HepG2 (cell line): ENCODE measurements around the gene ACD. TPM values are rescaled to one million over a fixed set of nuclear protein-coding genes. Genes with fewer than 3 reads are reported as not detected.

Source experiments
- ARID2 ChIP-seq: sonication (generic); formaldehyde crosslinking; IDR thresholded peaks from 2 replicates; pipeline ENCODE4 v1.8.1; 2022; ENCODE audit warnings: mild to moderate bottlenecking, missing genetic modification reagents, borderline replicate concordance
- FOSL1 ChIP-seq: sonication (generic); formaldehyde crosslinking; IDR thresholded peaks from 2 replicates; pipeline ENCODE4 v1.9.0; 2021; ENCODE audit warnings: missing genetic modification reagents, borderline replicate concordance
- GPBP1L1 ChIP-seq: sonication (generic); formaldehyde crosslinking; IDR thresholded peaks from 2 replicates; pipeline ENCODE4 v1.5.0; 2020; ENCODE audit warnings: mild to moderate bottlenecking, missing genetic modification reagents
- HOXA3 ChIP-seq: sonication (generic); formaldehyde crosslinking; IDR thresholded peaks from 2 replicates; pipeline ENCODE4 v1.5.0; 2020; ENCODE audit warnings: missing genetic modification reagents
- MBNL3 ChIP-seq: fragments of 250-450 bp; sonication (Bioruptor Pico); conservative IDR thresholded peaks from 2 replicates; pipeline ENCODE4 v1.8.0; 2022; ENCODE audit warnings: mild to moderate bottlenecking, inconsistent platforms
- MTF2 ChIP-seq: sonication (generic); formaldehyde crosslinking; IDR thresholded peaks from 2 replicates; pipeline ENCODE4 v1.5.0; 2020; ENCODE audit warnings: missing genetic modification reagents, borderline replicate concordance
- NR0B2 ChIP-seq: sonication (generic); formaldehyde crosslinking; IDR thresholded peaks from 2 replicates; pipeline ENCODE4 v1.4.0; 2020; ENCODE audit warnings: mild to moderate bottlenecking, missing genetic modification reagents
- RXRA ChIP-seq: sonication (generic); formaldehyde crosslinking; IDR thresholded peaks from 2 replicates; pipeline ENCODE4 v1.5.1; 2020; ENCODE audit warnings: missing genetic modification reagents
- SAP130 ChIP-seq: IDR thresholded peaks from 2 replicates; pipeline ENCODE4 v1.6.1; 2016; ENCODE audit warnings: low read depth
- SRSF1 ChIP-seq: fragments of 200-400 bp; formaldehyde crosslinking; optimal IDR thresholded peaks from 2 replicates; pipeline ENCODE3; 2017; ENCODE audit warnings: mild to moderate bottlenecking, low read depth, low read length, moderate library complexity
- ZIK1 ChIP-seq: sonication (generic); formaldehyde crosslinking; IDR thresholded peaks from 2 replicates; pipeline ENCODE4 v1.5.0; 2020; ENCODE audit warnings: mild to moderate bottlenecking, low read depth, missing genetic modification reagents, borderline replicate concordance
- ZNF263 ChIP-seq: sonication (generic); formaldehyde crosslinking; IDR thresholded peaks from 2 replicates; pipeline ENCODE4 v1.4.0; 2020; ENCODE audit warnings: missing genetic modification reagents
- ZNF333 ChIP-seq: sonication (generic); formaldehyde crosslinking; IDR thresholded peaks from 2 replicates; pipeline ENCODE4 v1.4.0; 2020; ENCODE audit warnings: mild to moderate bottlenecking, missing genetic modification reagents, borderline replicate concordance
- ZNF460 ChIP-seq: sonication (generic); formaldehyde crosslinking; IDR thresholded peaks from 2 replicates; pipeline ENCODE4 v1.5.1; 2020; ENCODE audit warnings: missing genetic modification reagents, mild to moderate bottlenecking, borderline replicate concordance
- ZNF569 ChIP-seq: sonication (generic); formaldehyde crosslinking; IDR thresholded peaks from 2 replicates; pipeline ENCODE4 v1.5.0; 2020; ENCODE audit warnings: mild to moderate bottlenecking, missing genetic modification reagents, moderate library complexity, borderline replicate concordance
- ZNF570 ChIP-seq: sonication (generic); formaldehyde crosslinking; IDR thresholded peaks from 2 replicates; pipeline ENCODE4 v1.4.0; 2020; ENCODE audit warnings: mild to moderate bottlenecking, missing genetic modification reagents, borderline replicate concordance
- ZNF609 ChIP-seq: sonication (generic); formaldehyde crosslinking; IDR thresholded peaks from 2 replicates; pipeline ENCODE4 v1.4.0; 2020; ENCODE audit warnings: mild to moderate bottlenecking, missing genetic modification reagents, borderline replicate concordance
- ZNF639 ChIP-seq: conservative IDR thresholded peaks from 2 replicates; pipeline ENCODE4 v1.6.1; 2018; ENCODE audit warnings: missing genetic modification reagents
- polyA plus RNA-seq, 8 experiments: library from polyadenylated mRNA; depleted of rRNA in 3 of 8; stranded (reverse) in 7 of 8; unstranded in 1 of 8; fragments of >200 nt; fragmentation: Illumina TruSeq in 4 of 8; extraction: Trizol in 4 of 8; gene quantifications; 2 replicates each; pipeline versions ENCODE4 v1.2.1 to v1.2.3, GENCODE V29; 2011 to 2016; ENCODE audit warnings: low read depth in 4 of 8, missing spikeins in 1 of 8, mixed read lengths in 1 of 8; ENCODE audit not compliant: insufficient read depth in 1 of 8
- total RNA-seq, 5 experiments: library from RNA; depleted of rRNA; stranded (reverse); fragments of >200 nt; fragmentation: Illumina TruSeq; extraction: Trizol; gene quantifications; 2 replicates each; pipeline ENCODE4 v1.2.3, GENCODE V29; 2016; ENCODE audit warnings: low read depth in 1 of 5

The ACD gene
- total and polyA plus RNA-seq, 2 of the 13 experiments (the other 11 are each of a cell fraction or from before 2014, with no cell fraction given): 32.6 to 38.3 TPM

- peak; percentile 66 for TF ChIP-seq ZNF609 (CRISPR knock-in tag)
- TF ChIP-seq ZNF333 (CRISPR knock-in tag): peak; percentile 75; the same call in 1 of the 2 replicates
- no peak for TF ChIP-seq FOSL1 (CRISPR knock-in tag)
- TF ChIP-seq ARID2 (CRISPR knock-in tag): no peak; the same call in 1 of the 2 replicates
- no peak for TF ChIP-seq GPBP1L1
- TF ChIP-seq SAP130 (CRISPR knock-in tag): peak; percentile 69
- no peak for TF ChIP-seq NR0B2 (CRISPR knock-in tag)
- peak; percentile 72 for TF ChIP-seq RXRA (CRISPR knock-in tag)
- peak; percentile 89 for TF ChIP-seq SRSF1
- peak; percentile 88; the same call in 1 of the 2 replicates for TF ChIP-seq ZNF569
- TF ChIP-seq ZIK1 (CRISPR knock-in tag): no peak
- no peak for TF ChIP-seq MBNL3 (CRISPR knock-in tag)
- TF ChIP-seq ZNF639 (CRISPR knock-in tag): 0 out of 2 replicates have a peak, but pooled peaks have one; percentile 77
- TF ChIP-seq ZNF460 (CRISPR knock-in tag): no peak
- peak; percentile 60 for TF ChIP-seq ZNF263 (CRISPR knock-in tag)
- TF ChIP-seq HOXA3 (CRISPR knock-in tag): peak; percentile 71
- TF ChIP-seq MTF2: 0 out of 2 replicates have a peak, but pooled peaks have one; percentile 21
- 0 out of 2 replicates have a peak, but pooled peaks have one; percentile 76 for TF ChIP-seq ZNF570 (CRISPR knock-in tag)
Measured at GRCh38 chr16:67659675-67660563, at the start of gene ACD (continued).
